ENCODE results near the gene LAMC2. TPM values are rescaled to one million over a fixed set of nuclear protein-coding genes. Genes with fewer than 3 reads are reported as not detected.
A peak's percentile ranks its signal among the peaks of the same experiment; 100 is the strongest.

The LAMC2 gene
- total and polyA plus RNA-seq, 10 of the 15 experiments (the other 5 are each of a cell fraction or from before 2014, with no cell fraction given) = 0.27 to 1.5 (median 0.92) TPM

DNA sequence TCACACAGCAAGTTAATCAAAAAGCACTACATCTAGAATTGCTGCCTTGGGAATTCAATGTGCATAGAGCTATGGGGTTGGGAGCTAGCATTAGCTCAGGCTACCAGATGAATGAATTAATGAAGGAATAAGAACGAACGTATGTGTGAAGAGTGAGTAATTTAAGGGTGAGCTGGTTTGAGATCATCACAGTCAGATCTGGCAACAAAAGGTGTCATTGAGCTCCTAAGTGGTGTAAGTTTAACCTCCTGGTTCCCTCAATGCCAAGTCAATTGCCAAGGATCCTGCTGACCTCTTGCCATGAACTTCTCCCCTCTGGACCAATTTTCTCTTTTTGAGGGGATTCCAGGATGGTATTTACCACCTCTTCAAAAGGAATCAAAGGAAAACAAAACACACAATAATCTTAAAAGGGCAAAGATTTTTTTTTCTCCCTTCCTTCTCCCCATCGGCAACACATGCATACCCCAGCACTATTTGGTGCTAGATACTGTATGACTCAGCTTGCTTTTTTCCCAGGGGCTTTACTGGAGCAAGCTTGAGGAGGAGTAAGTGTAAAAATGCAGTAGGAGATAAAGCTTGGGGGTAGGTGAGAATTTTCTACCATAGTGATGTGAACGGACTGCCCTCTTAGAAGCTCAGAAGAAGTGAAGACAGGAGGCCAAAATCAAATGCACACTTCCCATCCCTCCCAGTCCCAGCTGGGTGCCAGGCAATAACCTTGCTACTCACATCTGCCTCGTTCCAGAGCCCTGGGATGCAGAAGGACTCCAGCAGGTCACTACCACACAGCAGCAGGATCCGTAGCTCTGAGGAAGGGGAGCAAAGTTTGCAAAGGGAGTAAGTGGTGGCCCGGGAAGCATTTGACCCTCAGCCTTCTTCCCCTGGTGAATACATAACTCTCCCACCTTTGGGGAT, 92.0 kb downstream of the LAMC2 start (continued):
- TF ChIP-seq IKZF2 (IDR thresholded peaks at IDR 0.05) (peak in 1 of 2 experiments; percentile 28; a peak in 1 of 4 replicates), STAT3 (IDR thresholded peaks at IDR 0.05; ENCODE audit: low read depth, low read length) (no peak), MTA2 (IDR thresholded peaks at IDR 0.05; ENCODE audit: low read depth) (peak; percentile 26; the same call in 1 of the 2 replicates), IKZF1 (conservative IDR thresholded peaks at IDR 0.05) (peak; percentile 28), CBFB (IDR thresholded peaks at IDR 0.05; ENCODE audit: low read depth) (no peak), MEF2B (IDR thresholded peaks at IDR 0.05; ENCODE audit: partially characterized antibody, poor library complexity, severe bottlenecking) (peak; percentile 52), ATF2 (IDR thresholded peaks at IDR 0.05; ENCODE audit: low read length) (no peak), ZBED1 (IDR thresholded peaks at IDR 0.05; ENCODE audit: borderline replicate concordance) (no peak), SMAD5 (IDR thresholded peaks at IDR 0.05; ENCODE audit: low read depth) (no peak), PKNOX1 (IDR thresholded peaks at IDR 0.05) (no peak)
